Bronchial epithelial cell (primary cell): ENCODE results near the gene COL5A1. TPM values are rescaled to one million over a fixed set of nuclear protein-coding genes. Genes with fewer than 3 reads are reported as not detected.
A peak's percentile ranks its signal among the peaks of the same experiment; 100 is the strongest.

Source experiments
- DNase-seq: peaks from one replicate; pipeline ENCODE4 v3.0.0-alpha.2; 2010; ENCODE audit warnings: low read depth
- FAIRE-seq: peaks from 2 replicates; lab custom pipeline; 2011; peaks lifted over from hg19 to GRCh38; lab: Jason Lieb, UNC
- H3K27me3 ChIP-seq: 2 replicates; pipeline ENCODE4 v1.5.1; 2011; ENCODE audit warnings: low read length; ENCODE audit not compliant: control insufficient read depth, insufficient read depth
- H3K36me3 ChIP-seq: 2 replicates; pipeline ENCODE4 v1.5.1; 2011; ENCODE audit warnings: low read length; ENCODE audit not compliant: control insufficient read depth, insufficient read depth
- H3K4me3 ChIP-seq: 2 replicates; pipeline ENCODE4 v1.5.1; 2011; ENCODE audit warnings: mild to moderate bottlenecking, low read depth, low read length, control low read depth
- CTCF ChIP-seq: IDR thresholded peaks from 2 replicates; pipeline ENCODE4 v1.5.1; 2011; ENCODE audit warnings: mild to moderate bottlenecking, moderate library complexity, low read length, control low read depth, inconsistent platforms; ENCODE audit not compliant: insufficient read depth, severe bottlenecking
- total RNA-seq: library from RNA; depleted of rRNA; stranded (reverse); fragments of >200 nt; gene quantifications from 2 replicates; pipeline ENCODE4 v1.2.1, GENCODE V29; 2014

Gene COL5A1
- total RNA-seq, 1 donor from 2014 or later, result 6.3 TPM

- no peak for FAIRE-seq
- no peaks in the 10 kb centered on the region for H3K36me3 ChIP-seq
- no peak overlapping the region for H3K4me3 ChIP-seq
- TF ChIP-seq CTCF, result no peak
- no peak for DNase-seq
- no peaks in the 10 kb centered on the region for H3K27me3 ChIP-seq
Measured at GRCh38 chr9:134652291-134653225, 11.0 kb downstream of the COL5A1 start.

- FAIRE-seq, result no peak
- no peak for DNase-seq
- H3K4me3 ChIP-seq, result no peak overlapping the region
- H3K27me3 ChIP-seq, result no peaks in the 10 kb centered on the region
- H3K36me3 ChIP-seq, result no peaks in the 10 kb centered on the region
- TF ChIP-seq CTCF, result no peak
Measured at GRCh38 chr9:134653259-134654009, 11.8 kb downstream of the COL5A1 start.

- no peak for TF ChIP-seq CTCF
- no peaks in the 10 kb centered on the region for H3K36me3 ChIP-seq
- DNase-seq, result no peak
- no peak for FAIRE-seq
- H3K27me3 ChIP-seq, result no peaks in the 10 kb centered on the region
- no peak overlapping the region for H3K4me3 ChIP-seq
Measured at GRCh38 chr9:134655101-134655500, 13.5 kb downstream of the COL5A1 start.

GRCh38 chr9:134655586-134656333, 14.2 kb downstream of the COL5A1 start:
- Histone ChIP-seq H3K27me3 (no peaks in the 10 kb centered on the region), H3K36me3 (no peaks in the 10 kb centered on the region), H3K4me3 (no peak overlapping the region)
- FAIRE-seq (no peak), DNase-seq (no peak)
- TF ChIP-seq CTCF, result no peak

- DNase-seq (peak; percentile 26), FAIRE-seq (no peak)
- no peak overlapping the region for H3K4me3 ChIP-seq
- H3K36me3 ChIP-seq, result no peaks in the 10 kb centered on the region
- no peaks in the 10 kb centered on the region for H3K27me3 ChIP-seq
- peak; percentile 33 for TF ChIP-seq CTCF
Measured at GRCh38 chr9:134656334-134657006, 14.9 kb downstream of the COL5A1 start.
